CD14-positive monocyte (primary cell): ENCODE data around the gene DMAC2L. TPM values are rescaled to one million over a fixed set of nuclear protein-coding genes. Genes with fewer than 3 reads are reported as not detected.

Experiments
- DNase-seq, 3 donors: peaks; one replicate each; pipeline ENCODE4 v3.0.0-alpha.2; 2011 to 2022
- H2AFZ ChIP-seq: 2 replicates; pipeline ENCODE4 v1.6.0; 2012; ENCODE audit warnings: mild to moderate bottlenecking, low read depth, low read length, inconsistent platforms; ENCODE audit not compliant: insufficient read depth, poor library complexity, severe bottlenecking
- H3K27ac ChIP-seq, 2 donors: 1 replicate in 1 of 2; 2 replicates in 1 of 2; pipeline ENCODE4 v1.5.1; 2012 to 2013; ENCODE audit warnings: low read length in 2 of 2, control low read depth in 1 of 2, inconsistent platforms in 1 of 2, low read depth in 1 of 2, mild to moderate bottlenecking in 1 of 2
- H3K27me3 ChIP-seq, 2 donors: one replicate each; pipeline versions ENCODE4 v1.6.0 to v1.6.1; 2011 to 2013; ENCODE audit warnings: low read length in 2 of 2; ENCODE audit not compliant: control insufficient read depth in 2 of 2, insufficient read depth in 2 of 2
- H3K36me3 ChIP-seq, 2 donors: replicated peaks in 1 of 2; 1 replicate in 1 of 2; 2 replicates in 1 of 2; pipeline versions ENCODE4 v1.5.1 to v1.6.1; 2012 to 2013; ENCODE audit warnings: low read length in 2 of 2, control low read depth in 1 of 2, inconsistent platforms in 1 of 2, mild to moderate bottlenecking in 1 of 2; ENCODE audit not compliant: insufficient read depth in 2 of 2, control insufficient read depth in 1 of 2
- H3K4me1 ChIP-seq, 2 donors: 1 replicate in 1 of 2; 2 replicates in 1 of 2; pipeline versions ENCODE4 v1.5.1 to v1.6.1; 2012 to 2013; ENCODE audit warnings: low read length in 2 of 2, control low read depth in 1 of 2, inconsistent platforms in 1 of 2, mild to moderate bottlenecking in 1 of 2, moderate library complexity in 1 of 2; ENCODE audit not compliant: insufficient read depth in 2 of 2, control insufficient read depth in 1 of 2
- H3K4me2 ChIP-seq: replicated peaks from 2 replicates; pipeline ENCODE3; 2012; ENCODE audit warnings: low read length, moderate library complexity, mild to moderate bottlenecking; ENCODE audit not compliant: poor library complexity, severe bottlenecking; ENCODE audit errors: extremely low read depth
- H3K4me3 ChIP-seq, 3 experiments: fragments of 200-600 bp in 1 of 3; sonication (generic) in 1 of 3; replicated peaks in 1 of 3; 1 replicate in 2 of 3; 2 replicates in 1 of 3; pipeline ENCODE4 v1.5.1; 2011 to 2013; ENCODE audit warnings: low read length in 3 of 3, mild to moderate bottlenecking in 3 of 3, control low read depth in 2 of 3, low read depth in 2 of 3, inconsistent platforms in 1 of 3, moderate library complexity in 1 of 3
- H3K79me2 ChIP-seq: 2 replicates; pipeline ENCODE4 v1.6.0; 2012; ENCODE audit warnings: mild to moderate bottlenecking, control low read depth, inconsistent platforms, low read length, moderate library complexity; ENCODE audit not compliant: insufficient read depth
- H3K9ac ChIP-seq: 2 replicates; pipeline ENCODE4 v1.6.0; 2017; ENCODE audit warnings: low read length, mild to moderate bottlenecking; ENCODE audit not compliant: insufficient read depth, poor library complexity, severe bottlenecking
- H3K9me3 ChIP-seq, 2 donors: replicated peaks in 1 of 2; 1 replicate in 1 of 2; 2 replicates in 1 of 2; pipeline versions ENCODE4 v1.5.1 to v1.6.1; 2012 to 2013; ENCODE audit warnings: low read length in 2 of 2, control low read depth in 1 of 2; ENCODE audit not compliant: control insufficient read depth in 1 of 2, insufficient read depth in 1 of 2
- H4K20me1 ChIP-seq: 2 replicates; pipeline ENCODE4 v1.6.0; 2012; ENCODE audit warnings: mild to moderate bottlenecking, low read length, control low read depth, moderate library complexity; ENCODE audit not compliant: insufficient read depth
- H3K27ac Mint-ChIP-seq, 7 donors: one replicate each; pipeline ENCODE4 v1.8.0; 2020; ENCODE audit warnings: mild to moderate bottlenecking in 7 of 7, mixed read lengths in 7 of 7, moderate library complexity in 6 of 7, inconsistent platforms in 2 of 7
- H3K27me3 Mint-ChIP-seq, 3 donors: one replicate each; pipeline ENCODE4 v1.8.0; 2021 to 2022; ENCODE audit warnings: low read depth in 3 of 3, mild to moderate bottlenecking in 3 of 3, mixed read lengths in 3 of 3, moderate library complexity in 3 of 3, inconsistent platforms in 1 of 3
- H3K36me3 Mint-ChIP-seq, 2 donors: one replicate each; pipeline ENCODE4 v1.8.0; 2020; ENCODE audit warnings: mixed read lengths in 2 of 2, inconsistent platforms in 1 of 2, mild to moderate bottlenecking in 1 of 2
- H3K4me1 Mint-ChIP-seq: one replicate; pipeline ENCODE4 v1.8.0; 2020; ENCODE audit warnings: mild to moderate bottlenecking, mixed read lengths
- H3K4me3 Mint-ChIP-seq, 2 donors: one replicate each; pipeline ENCODE4 v1.8.0; 2020; ENCODE audit warnings: mild to moderate bottlenecking in 2 of 2, mixed read lengths in 2 of 2, moderate library complexity in 1 of 2
- H3K9me3 Mint-ChIP-seq, 7 donors: one replicate each; pipeline ENCODE4 v1.8.0; 2020 to 2022; ENCODE audit warnings: mixed read lengths in 7 of 7, mild to moderate bottlenecking in 6 of 7, moderate library complexity in 6 of 7, inconsistent platforms in 2 of 7
- WGBS: methylation state at CpG from one replicate; pipeline ENCODE4 v1.1.5; 2013; ENCODE audit warnings: missing lambda C conversion rate; ENCODE audit not compliant: insufficient coverage; 5-methylcytosine and 5-hydroxymethylcytosine counted together
- intact Hi-C, 2 donors: fragments of 100-400 bp; cut with micrococcal nuclease; formaldehyde crosslinking; loops; one replicate each; pipeline versions ENCODE4 v1.15.0 to v1.15.1; 2023
- polyA plus RNA-seq, 3 donors: library from polyadenylated mRNA; depleted of rRNA in 1 of 3; unstranded in 2 of 3; stranded (reverse) in 1 of 3; fragments of 300-500 nt in 2 of 3; fragments of >200 nt in 1 of 3; fragmentation: Illumina TruSeq in 2 of 3; gene quantifications; 1 replicate in 2 of 3; 2 replicates in 1 of 3; pipeline ENCODE4 v1.2.3, GENCODE V29; 2012 to 2021
- TF ChIP-seq, protein P1 (sequence below): fragments of 200-600 bp; IDR thresholded peaks from one replicate; pipeline ENCODE4 v1.8.0; 2022; ENCODE audit warnings: antibody characterized with exemption, mild to moderate bottlenecking

Gene DMAC2L
- polyA plus RNA-seq, 3 donors = 13.4 to 17.3 (median 16.4) TPM

DNA sequence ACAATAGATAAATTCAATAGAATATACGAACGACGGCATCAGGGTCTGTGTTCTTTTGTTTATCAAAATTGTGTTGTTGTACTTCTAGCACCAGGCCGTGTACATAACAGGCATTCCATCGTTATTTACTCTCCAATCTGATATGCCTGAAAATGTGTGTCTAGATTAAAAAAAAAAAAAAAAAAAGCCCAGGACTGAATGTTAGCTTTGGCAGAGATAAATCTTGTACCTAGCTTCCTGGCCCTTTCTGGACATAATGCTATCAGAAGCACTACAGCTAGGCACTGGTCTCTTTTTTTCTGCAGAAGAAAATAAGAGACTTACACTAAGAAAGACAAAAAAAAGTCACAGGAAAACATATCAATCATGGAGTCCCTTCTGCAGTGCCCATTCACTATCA, 47.5 kb downstream of the DMAC2L start:
- no peak overlapping the region for H3K27ac Mint-ChIP-seq

DNA sequence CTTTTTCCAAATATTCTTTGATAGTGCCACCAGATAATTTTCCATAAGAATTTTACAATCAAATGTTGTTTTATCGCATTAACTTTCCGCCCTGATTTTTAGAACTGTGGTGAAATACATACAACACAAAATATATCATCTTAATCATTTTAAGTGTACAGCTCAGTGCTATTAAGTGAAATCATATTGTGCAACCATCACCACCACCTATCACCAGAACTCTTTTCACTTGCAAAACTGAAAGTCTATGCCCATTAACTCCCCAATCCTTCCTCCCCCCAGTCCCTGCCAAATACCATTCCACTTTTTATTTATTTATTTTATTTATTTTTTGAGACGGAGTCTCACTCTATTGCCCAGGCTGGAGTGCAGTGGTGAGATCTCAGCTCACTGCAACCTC, 48.0 kb downstream of the DMAC2L start:
- Histone ChIP-seq H3K79me2 (no peaks in the 10 kb centered on the region), H3K27me3 (no peaks in the 10 kb centered on the region), H3K4me1 (peaks cover 15% of the 10 kb centered on the region in 2 donors), H3K9me3 (no peaks in the 10 kb centered on the region), H3K9ac (no peak overlapping the region), H4K20me1 (no peaks in the 10 kb centered on the region), H3K36me3 (peaks cover 0 to 30% of the 10 kb centered on the region in 2 donors), H3K27ac (no peak overlapping the region), H2AFZ (no peak overlapping the region), H3K4me3 (no peak overlapping the region), H3K4me2 (no peak overlapping the region)
- peaks cover 20% of the 10 kb centered on the region for H3K4me1 Mint-ChIP-seq
- peaks cover 30 to 34% of the 10 kb centered on the region in 2 donors for H3K36me3 Mint-ChIP-seq
- no peak overlapping the region for H3K27ac Mint-ChIP-seq
- no CpG with 5 or more reads among the region's 3 CpGs for WGBS
- TF ChIP-seq, protein P1, sequence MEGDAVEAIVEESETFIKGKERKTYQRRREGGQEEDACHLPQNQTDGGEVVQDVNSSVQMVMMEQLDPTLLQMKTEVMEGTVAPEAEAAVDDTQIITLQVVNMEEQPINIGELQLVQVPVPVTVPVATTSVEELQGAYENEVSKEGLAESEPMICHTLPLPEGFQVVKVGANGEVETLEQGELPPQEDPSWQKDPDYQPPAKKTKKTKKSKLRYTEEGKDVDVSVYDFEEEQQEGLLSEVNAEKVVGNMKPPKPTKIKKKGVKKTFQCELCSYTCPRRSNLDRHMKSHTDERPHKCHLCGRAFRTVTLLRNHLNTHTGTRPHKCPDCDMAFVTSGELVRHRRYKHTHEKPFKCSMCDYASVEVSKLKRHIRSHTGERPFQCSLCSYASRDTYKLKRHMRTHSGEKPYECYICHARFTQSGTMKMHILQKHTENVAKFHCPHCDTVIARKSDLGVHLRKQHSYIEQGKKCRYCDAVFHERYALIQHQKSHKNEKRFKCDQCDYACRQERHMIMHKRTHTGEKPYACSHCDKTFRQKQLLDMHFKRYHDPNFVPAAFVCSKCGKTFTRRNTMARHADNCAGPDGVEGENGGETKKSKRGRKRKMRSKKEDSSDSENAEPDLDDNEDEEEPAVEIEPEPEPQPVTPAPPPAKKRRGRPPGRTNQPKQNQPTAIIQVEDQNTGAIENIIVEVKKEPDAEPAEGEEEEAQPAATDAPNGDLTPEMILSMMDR = no peak
- H3K9me3 Mint-ChIP-seq = peaks cover 0 to 9% (median 6%) of the 10 kb centered on the region in 7 donors
- intact Hi-C loops = no loop called here
- no peak for DNase-seq
- H3K27me3 Mint-ChIP-seq = peaks cover 0 to 2% (median 0%) of the 10 kb centered on the region in 3 donors
- no peak overlapping the region for H3K4me3 Mint-ChIP-seq

More for the DNA sequence above, 47.5 kb downstream of the DMAC2L start:
- TF ChIP-seq, protein P1 = no peak
- H3K9ac ChIP-seq = no peak overlapping the region
- H3K36me3 ChIP-seq = peaks cover 0 to 30% of the 10 kb centered on the region in 2 donors
- H3K9me3 ChIP-seq = no peaks in the 10 kb centered on the region
- no peak overlapping the region for H3K4me3 ChIP-seq
- no peaks in the 10 kb centered on the region for H3K27me3 ChIP-seq
- Mint-ChIP-seq H3K36me3 (peaks cover 30 to 34% of the 10 kb centered on the region in 2 donors), H3K27me3 (peaks cover 0 to 2% (median 0%) of the 10 kb centered on the region in 3 donors), H3K9me3 (peaks cover 0 to 9% (median 6%) of the 10 kb centered on the region in 7 donors), H3K4me1 (peaks cover 18% of the 10 kb centered on the region), H3K4me3 (no peak overlapping the region)
- H4K20me1 ChIP-seq = no peaks in the 10 kb centered on the region
- H3K4me2 ChIP-seq = no peak overlapping the region
- no peak for DNase-seq
- H2AFZ ChIP-seq = no peak overlapping the region
- no peak overlapping the region for H3K27ac ChIP-seq
- H3K4me1 ChIP-seq = peaks cover 13 to 15% of the 10 kb centered on the region in 2 donors
- no CpG with 5 or more reads among the region's 5 CpGs for WGBS
- no peaks in the 10 kb centered on the region for H3K79me2 ChIP-seq
- intact Hi-C loops = no loop called here
